ENCODE results near the gene DPP6. TPM values are rescaled to one million over a fixed set of nuclear protein-coding genes. Genes with fewer than 3 reads are reported as not detected.

DPP6 gene
- total RNA-seq, 1 donor from 2014 or later, result 1.4 TPM

DNA sequence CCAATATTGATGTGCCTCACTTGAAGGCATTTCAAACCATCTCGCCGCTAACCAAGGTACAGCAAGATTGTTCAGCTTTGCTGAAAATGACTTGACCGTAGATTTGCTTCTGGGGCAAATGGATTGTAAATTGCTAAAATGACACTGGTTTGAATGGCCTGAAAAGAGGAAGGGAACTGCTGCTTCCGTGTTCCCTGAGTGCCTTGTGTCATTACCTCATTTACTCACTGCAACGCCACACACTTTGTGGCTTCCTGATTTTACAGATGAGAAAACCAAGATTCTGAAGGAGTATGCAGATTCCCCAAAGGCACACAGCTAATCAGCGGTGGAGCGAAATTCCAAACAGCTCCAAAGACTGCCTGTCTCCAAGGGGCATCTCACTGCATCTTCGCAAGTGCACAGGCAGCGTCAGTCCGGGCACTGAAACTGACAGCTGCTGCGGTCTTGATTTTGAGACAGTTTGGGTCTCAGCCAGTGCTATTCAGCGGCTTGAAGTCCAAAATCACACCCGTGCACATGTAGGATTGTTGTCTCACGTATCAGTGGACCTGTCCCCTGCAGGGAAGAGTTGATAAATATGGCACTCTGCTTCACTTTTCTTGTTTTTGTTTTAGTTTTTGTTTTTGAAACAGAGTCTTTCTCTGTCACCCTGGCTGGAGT, 290.9 kb downstream of the DPP6 start:
- TF ChIP-seq, protein P1, sequence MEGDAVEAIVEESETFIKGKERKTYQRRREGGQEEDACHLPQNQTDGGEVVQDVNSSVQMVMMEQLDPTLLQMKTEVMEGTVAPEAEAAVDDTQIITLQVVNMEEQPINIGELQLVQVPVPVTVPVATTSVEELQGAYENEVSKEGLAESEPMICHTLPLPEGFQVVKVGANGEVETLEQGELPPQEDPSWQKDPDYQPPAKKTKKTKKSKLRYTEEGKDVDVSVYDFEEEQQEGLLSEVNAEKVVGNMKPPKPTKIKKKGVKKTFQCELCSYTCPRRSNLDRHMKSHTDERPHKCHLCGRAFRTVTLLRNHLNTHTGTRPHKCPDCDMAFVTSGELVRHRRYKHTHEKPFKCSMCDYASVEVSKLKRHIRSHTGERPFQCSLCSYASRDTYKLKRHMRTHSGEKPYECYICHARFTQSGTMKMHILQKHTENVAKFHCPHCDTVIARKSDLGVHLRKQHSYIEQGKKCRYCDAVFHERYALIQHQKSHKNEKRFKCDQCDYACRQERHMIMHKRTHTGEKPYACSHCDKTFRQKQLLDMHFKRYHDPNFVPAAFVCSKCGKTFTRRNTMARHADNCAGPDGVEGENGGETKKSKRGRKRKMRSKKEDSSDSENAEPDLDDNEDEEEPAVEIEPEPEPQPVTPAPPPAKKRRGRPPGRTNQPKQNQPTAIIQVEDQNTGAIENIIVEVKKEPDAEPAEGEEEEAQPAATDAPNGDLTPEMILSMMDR (IDR thresholded peaks at IDR 0.05; ENCODE audit: unreplicated experiment), result no peak
- Mint-ChIP-seq H3K36me3 (ENCODE audit: low read depth, unreplicated experiment) (no peaks in the 10 kb centered on the region), H3K27me3 (ENCODE audit: unreplicated experiment) (peaks cover 2% of the 10 kb centered on the region), H3K4me1 (ENCODE audit: unreplicated experiment) (peaks cover 4% of the 10 kb centered on the region), H3K9me3 (ENCODE audit: unreplicated experiment) (no peaks in the 10 kb centered on the region), H3K4me3 (ENCODE audit: unreplicated experiment) (no peak overlapping the region), H3K27ac (ENCODE audit: unreplicated experiment) (no peak overlapping the region)
- DNase-seq (ENCODE audit: low spot score), result no peak

DNA sequence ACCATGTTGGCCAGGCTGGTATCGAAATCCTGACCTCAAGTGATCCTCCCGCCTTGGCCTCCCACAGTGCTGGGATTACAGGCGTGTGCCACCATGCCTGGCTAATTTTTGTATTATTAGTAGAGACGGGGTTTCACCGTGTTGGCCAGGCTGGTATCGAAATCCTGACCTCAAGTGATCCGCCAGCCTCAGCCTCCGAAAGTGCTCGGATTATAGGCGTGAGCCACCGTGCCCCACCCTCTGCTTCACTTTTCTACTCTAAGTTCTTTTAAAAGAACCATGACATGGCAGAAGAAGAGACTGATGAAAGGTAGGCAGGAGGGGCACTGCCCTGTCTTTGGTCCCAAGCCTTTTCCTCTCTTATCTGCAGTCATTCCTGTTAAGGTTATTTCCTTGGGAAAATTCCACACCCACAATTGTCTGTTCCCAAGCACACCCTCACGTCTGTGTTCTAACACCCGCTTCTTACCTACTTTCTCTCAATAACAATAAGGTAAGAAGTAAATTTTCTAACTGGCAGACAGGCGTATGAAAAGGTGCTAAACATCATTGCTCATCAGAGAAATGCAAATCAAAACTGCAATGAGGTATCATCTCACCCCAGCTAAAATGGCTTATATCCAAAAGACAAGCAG, 291.7 kb downstream of the DPP6 start:
- H3K27me3 Mint-ChIP-seq (ENCODE audit: unreplicated experiment), result no peaks in the 10 kb centered on the region
- TF ChIP-seq, protein P1 (IDR thresholded peaks at IDR 0.05; ENCODE audit: unreplicated experiment), result no peak
- H3K36me3 Mint-ChIP-seq (ENCODE audit: low read depth, unreplicated experiment), result no peaks in the 10 kb centered on the region
- no peak overlapping the region for H3K4me3 Mint-ChIP-seq (ENCODE audit: unreplicated experiment)
- DNase-seq (ENCODE audit: low spot score), result no peak
- H3K27ac Mint-ChIP-seq (ENCODE audit: unreplicated experiment), result no peak overlapping the region
- peaks cover 4% of the 10 kb centered on the region for H3K4me1 Mint-ChIP-seq (ENCODE audit: unreplicated experiment)
- H3K9me3 Mint-ChIP-seq (ENCODE audit: unreplicated experiment), result no peaks in the 10 kb centered on the region

DNA sequence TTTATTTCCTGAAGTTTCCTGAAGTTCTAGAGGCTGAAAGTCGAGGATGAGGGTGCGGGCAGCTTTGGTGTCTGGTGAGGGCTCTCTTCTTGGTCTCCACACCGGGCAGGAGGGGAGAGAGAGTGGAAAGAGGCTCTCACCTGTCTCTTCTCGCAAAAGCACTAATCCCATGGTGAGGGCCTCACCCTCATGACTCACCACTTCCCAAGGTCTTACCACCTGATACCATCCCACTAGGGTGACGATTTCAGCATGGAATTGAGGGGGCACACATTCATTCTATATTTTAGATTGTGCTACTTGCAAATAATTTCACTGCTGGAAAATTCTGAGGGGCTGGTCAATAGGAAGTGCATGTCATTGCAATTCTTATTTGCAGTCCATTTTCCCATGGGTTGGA, 292.9 kb downstream of the DPP6 start:
- Mint-ChIP-seq H3K4me1 (ENCODE audit: unreplicated experiment) (peaks cover 4% of the 10 kb centered on the region), H3K27me3 (ENCODE audit: unreplicated experiment) (no peaks in the 10 kb centered on the region), H3K27ac (ENCODE audit: unreplicated experiment) (no peak overlapping the region), H3K36me3 (ENCODE audit: low read depth, unreplicated experiment) (no peaks in the 10 kb centered on the region), H3K9me3 (ENCODE audit: unreplicated experiment) (no peaks in the 10 kb centered on the region), H3K4me3 (ENCODE audit: unreplicated experiment) (no peak overlapping the region)
- DNase-seq (ENCODE audit: low spot score), result no peak
- TF ChIP-seq, protein P1 (IDR thresholded peaks at IDR 0.05; ENCODE audit: unreplicated experiment), result no peak

DNA sequence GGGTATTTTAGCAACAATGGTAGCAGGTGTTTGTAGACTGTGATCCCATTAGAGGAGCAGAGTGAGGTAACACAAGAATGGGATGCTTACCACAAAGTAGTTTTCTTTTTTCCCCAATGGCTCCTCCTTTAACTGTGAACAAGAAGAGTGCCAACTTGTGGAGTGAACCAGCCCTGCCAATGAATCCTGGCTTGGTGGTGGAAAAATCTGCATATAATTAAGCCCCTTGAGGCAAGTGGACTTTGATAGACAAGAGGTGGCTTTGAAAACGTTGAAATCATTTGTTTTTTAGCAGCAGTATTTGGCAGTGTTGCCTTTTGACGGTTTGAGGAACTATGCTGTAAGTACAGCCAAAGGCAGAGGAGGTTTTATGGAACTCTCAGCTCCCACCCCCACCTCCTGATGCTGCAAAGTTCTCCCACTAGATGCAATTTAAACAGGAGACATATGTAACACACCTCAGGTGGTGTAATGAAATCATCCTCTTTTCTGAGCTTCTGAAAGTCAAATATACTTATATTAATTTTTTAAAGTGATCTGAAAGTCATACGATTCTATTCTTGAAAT, 295.6 kb downstream of the DPP6 start:
- TF ChIP-seq, protein P1 (IDR thresholded peaks at IDR 0.05; ENCODE audit: unreplicated experiment), result no peak
- DNase-seq (ENCODE audit: low spot score), result no peak
- Mint-ChIP-seq H3K4me1 (ENCODE audit: unreplicated experiment) (peaks cover 4% of the 10 kb centered on the region), H3K36me3 (ENCODE audit: low read depth, unreplicated experiment) (no peaks in the 10 kb centered on the region), H3K27me3 (ENCODE audit: unreplicated experiment) (peaks cover 4% of the 10 kb centered on the region), H3K9me3 (ENCODE audit: unreplicated experiment) (no peaks in the 10 kb centered on the region), H3K4me3 (ENCODE audit: unreplicated experiment) (no peak overlapping the region), H3K27ac (ENCODE audit: unreplicated experiment) (no peak overlapping the region)

DNA sequence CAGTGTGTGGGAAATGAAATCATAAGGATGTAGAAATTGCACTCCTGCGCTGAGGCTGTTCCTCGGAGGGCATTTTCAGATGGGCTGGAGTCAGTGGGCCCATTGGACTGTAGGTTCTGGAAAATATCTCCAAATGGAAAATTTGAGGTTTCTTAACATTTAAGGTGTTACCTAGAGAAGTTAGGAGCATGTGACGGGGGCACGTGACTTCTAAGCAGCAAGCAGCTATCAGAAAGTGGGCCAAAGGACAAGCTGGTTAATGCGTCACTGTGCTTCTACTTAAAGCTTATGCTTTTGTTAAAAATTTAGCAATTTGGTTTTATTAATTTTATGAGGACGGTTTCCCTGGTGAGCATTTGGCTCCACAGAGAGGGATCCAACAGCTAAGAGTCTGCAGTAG, 298.7 kb downstream of the DPP6 start:
- no peak for DNase-seq (ENCODE audit: low spot score)
- Mint-ChIP-seq H3K27me3 (ENCODE audit: unreplicated experiment) (peaks cover 4% of the 10 kb centered on the region), H3K27ac (ENCODE audit: unreplicated experiment) (no peak overlapping the region), H3K36me3 (ENCODE audit: low read depth, unreplicated experiment) (no peaks in the 10 kb centered on the region), H3K9me3 (ENCODE audit: unreplicated experiment) (no peaks in the 10 kb centered on the region), H3K4me1 (ENCODE audit: unreplicated experiment) (no peaks in the 10 kb centered on the region), H3K4me3 (ENCODE audit: unreplicated experiment) (no peak overlapping the region)
- TF ChIP-seq, protein P1 (IDR thresholded peaks at IDR 0.05; ENCODE audit: unreplicated experiment), result no peak
